Measurements from ENCODE around the gene RGSL1.

RGSL1 gene

DNA sequence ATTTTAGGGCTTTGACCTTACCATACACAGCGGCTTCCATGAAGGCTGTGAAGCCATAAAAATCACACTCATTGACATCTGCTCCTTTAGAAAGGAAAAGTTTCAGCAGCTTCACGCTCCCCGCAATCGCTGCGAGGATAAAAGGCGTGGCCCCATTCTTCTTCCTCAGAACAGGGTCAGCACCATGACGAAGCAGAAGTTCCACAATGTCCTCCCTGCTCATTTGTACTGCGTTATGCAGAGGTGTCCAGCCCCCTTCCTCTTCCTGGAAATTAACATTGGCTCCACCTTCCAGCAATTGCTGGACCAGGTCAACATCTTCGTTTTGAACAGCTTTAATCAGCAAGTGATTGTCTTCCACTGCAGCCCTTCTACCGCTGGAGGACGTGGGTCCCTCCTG, 136.4 kb downstream of the RGSL1 start:
- in situ Hi-C loops (cut with MboI; ENCODE audit: low sequenced_read_pairs): no loop called here

DNA sequence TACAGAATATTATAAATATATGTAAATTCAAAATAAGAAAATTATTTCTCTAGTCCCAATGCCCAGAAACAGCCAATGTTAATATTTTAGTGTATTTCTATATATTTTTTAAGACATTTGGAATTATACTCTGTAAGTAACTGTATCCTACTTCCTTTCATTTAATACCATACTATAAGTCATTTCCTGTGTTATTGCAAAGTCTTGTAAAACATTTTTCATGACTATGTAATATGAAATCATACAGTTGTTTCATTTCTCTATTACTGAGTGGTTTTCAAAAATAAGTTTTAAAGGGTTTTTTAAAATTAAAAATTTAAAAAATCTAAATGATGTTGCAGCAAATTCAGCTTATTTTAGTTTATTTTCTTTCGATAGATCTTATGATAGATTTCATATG, 137.1 kb downstream of the RGSL1 start:
- in situ Hi-C loops (cut with MboI; ENCODE audit: low sequenced_read_pairs): no loop called here

DNA sequence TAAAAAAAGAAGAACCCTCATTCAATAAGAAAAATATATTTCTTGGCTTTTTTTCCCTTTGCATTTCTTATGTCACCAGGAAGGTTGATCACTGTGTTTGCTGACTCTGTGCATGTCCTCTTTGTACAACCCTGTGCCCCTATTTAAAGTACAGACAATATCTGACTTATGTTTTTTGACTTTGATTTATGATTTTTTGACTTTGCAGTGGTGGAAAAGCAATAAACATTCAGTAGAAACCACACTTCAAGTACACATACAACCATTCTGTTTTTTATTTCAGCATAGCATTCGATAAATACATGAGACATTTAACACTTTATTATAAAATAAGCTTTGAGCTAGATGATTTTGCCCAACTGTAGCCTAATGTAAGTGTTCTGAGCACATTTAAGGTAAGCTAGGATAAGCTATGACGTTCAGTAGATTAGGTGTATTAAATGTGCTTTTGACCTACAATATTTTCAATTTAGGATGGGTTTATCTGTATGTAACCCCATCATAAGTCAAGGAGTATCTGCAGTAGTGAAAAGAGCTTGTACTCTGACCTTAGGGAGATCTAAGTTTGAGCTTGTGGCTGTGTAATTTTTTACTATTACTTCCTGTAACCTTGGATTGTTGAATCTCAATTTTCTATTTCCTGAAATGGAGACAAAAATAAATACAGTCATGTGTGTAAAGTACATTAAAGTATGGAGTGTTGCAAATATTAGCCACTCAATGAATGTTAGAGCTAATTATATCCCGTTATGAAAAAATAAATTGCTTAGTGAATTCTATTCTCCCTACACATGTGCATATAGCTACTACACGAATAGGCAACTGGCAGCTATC, 137.9 kb downstream of the RGSL1 start:
- in situ Hi-C loops (cut with MboI; ENCODE audit: low sequenced_read_pairs): no loop called here

DNA sequence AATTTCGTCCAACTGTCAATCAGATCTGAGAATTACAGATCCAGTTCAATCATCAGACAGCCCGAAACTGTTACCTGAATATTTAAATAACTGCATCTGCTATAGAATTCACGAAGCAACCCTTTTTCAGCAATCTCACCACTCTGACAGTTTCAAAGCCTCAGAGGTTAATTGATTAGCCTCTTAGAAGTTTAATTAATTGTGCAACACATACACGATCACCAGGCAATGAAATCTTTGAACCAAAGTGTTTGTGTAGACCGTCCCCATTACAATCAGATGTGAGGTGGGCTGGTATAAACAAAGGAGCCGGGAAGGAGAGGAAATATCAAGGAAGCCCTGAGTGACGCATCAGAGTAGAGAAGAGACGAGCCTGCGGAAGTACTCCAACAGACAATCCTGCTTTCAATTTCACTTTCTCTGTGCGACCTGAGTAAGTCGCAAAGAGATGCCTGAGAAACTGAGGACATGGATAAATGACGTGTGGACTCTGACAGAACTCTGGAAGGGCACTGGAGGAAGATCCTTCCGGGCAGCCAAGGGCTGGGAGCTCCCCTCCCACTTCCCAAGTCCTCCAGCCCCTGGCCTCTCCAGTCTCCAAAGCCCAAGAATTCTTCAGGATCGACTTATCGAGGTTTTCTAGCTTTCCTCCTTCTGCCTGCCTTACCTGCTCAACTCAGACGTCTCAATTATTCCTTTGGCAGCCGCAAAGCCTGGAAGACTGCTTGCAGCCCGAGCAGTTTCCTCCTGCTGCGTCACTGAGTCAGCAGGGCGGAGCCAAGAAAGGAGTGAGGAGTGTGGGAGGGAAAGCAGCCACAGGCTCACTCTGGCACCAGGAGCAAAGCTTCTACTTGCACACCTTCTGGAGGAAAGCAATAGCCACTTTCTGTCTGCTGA, 138.8 kb downstream of the RGSL1 start, which contains the start of gene RNASEL:
RNASEL (minus strand) TSS at position 757 of the 897 bp plus-strand sequence. CDS start 2,450 bp downstream, outside the sequence.
- in situ Hi-C loops (cut with MboI; ENCODE audit: low sequenced_read_pairs): no loop called here

DNA sequence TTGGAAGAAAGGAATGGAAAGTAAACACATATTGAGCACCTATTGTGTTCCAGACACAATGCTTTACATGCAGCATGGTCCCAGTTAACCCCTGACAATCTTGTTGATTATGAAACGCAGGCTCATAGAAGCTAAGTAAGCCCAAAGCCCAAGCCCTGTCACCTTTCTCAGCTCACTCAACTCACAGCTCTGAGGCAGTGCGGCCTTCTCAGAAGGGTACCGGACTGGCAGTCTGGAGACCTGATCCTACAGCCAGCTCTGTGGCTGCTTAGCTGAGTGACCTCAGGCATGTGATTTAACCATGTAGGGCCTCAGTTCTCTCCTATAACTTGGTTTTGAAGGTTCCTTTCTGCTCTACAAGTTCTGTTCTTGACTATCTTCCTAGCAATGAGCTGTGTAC, 139.6 kb downstream of the RGSL1 start:
- in situ Hi-C loops (cut with MboI; ENCODE audit: low sequenced_read_pairs): no loop called here

DNA sequence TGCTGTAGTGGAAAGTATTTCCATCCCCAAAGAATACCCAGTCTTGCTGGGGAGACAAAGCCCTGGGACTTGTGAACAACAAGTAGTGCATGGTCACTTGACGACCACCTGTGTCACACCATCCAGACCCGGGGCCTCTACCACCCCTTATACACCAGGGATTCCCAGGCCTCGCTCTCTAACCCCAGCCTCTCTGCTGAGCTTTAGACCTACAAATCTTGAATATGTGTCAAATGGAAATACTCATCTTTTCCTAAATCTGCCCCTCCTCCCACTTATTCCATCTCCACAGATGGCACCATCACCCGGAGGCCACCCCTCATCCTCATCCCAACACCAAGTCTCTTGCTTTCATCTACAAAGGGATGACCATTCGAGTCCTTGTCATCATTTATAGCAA, 140.0 kb downstream of the RGSL1 start:
- in situ Hi-C loops (cut with MboI; ENCODE audit: low sequenced_read_pairs): loop anchor here (10.0 kb wide), 2 partner anchors 135 to 505 kb away; partner anchors contain the start of gene RGSL1

DNA sequence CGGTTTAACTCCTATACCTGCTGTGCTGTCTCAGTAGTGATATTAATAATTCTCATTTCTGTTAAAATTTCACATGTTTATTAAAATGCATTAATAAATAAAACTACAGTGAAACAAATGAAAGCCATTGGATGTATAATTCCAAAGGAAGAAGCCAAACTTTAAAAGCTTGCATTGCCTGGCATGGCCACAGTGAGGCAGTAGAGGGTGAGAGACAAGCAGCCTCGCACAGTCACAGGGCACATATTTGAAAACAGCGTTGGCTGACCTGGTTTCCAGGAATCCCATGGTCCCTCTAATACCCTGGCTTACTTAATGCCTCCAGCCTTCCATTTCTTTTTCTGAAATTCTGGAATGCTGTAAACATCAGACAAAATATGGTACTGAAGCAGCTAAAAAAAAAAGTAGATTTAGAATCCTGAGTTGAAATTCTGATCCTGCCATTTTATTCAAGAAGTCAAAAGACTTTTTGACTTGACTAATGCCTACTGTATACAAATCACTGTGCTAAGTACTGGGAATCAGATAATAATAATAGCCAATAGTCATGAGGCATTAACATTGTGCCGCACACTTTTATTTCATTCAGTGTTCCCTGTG, 145.8 kb downstream of the RGSL1 start:
- in situ Hi-C loops (cut with MboI; ENCODE audit: low sequenced_read_pairs): loop anchor here (5.0 to 10.0 kb wide), 3 partner anchors 141 to 511 kb away; partner anchors contain the start of genes NPL and RGSL1

DNA sequence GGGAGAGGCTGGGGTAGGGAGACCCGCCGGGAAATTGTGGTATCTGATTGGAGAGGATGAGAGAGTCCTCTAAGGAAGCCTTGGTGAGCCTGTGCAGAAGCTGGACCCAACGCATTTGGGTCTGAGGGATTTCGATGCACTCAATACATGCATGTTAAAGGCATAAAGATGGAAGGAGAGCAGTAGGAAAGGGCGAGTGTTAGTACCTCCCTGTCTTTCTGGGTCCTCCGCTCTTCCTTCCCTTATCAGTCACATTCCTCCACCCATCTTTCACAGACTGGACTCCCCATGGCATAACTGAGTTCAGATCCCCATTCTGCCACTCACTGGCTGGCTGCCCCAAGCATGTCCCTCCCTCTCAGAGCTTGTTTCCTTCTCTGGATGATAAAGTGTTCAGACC, 147.0 kb downstream of the RGSL1 start:
- in situ Hi-C loops (cut with MboI; ENCODE audit: low sequenced_read_pairs): loop anchor here (5.0 to 10.0 kb wide), 3 partner anchors 142 to 512 kb away; partner anchors contain the start of genes NPL and RGSL1

DNA sequence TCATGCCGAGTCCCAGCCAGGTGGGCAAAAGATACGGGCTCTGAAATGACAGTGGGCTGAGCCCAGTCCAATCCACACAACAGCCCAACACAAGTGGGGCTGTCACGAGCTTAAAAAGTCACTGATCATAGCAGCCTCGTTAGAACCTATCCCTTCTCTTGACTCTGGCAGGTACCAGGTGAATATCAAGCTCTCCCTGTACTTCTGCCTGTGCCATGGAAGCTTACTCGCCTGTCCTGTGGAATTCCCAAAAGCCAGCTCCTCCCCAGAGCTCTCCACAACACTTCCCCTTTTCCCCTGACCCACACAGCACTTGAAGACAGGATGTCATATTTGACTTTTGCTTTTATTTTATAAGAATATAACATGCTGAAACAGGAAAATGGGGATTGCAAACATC, 148.3 kb downstream of the RGSL1 start:
- in situ Hi-C loops (cut with MboI; ENCODE audit: low sequenced_read_pairs): loop anchor here (5.0 to 10.0 kb wide), 3 partner anchors 143 to 513 kb away; partner anchors contain the start of genes NPL and RGSL1

DNA sequence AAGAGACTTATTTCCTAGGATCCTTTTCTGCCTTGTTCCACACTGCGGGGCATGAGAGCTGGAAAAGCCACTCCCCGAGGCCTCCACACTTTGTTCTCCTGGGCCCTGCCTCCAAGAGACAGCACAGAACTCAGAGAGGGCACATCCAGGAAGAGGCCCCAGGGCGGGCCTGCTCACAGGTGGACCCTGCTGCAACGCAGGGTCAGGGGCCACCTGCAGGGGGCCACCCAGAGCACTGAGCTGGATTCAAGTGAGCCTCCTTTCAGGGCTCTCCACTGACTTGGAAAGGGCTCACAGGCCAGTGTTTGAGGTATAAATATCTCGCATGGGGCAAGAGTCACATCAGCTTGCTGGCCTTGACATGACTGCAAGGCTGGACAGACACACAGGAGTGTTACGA, 149.4 kb downstream of the RGSL1 start:
- in situ Hi-C loops (cut with MboI; ENCODE audit: low sequenced_read_pairs): loop anchor here (5.0 to 10.0 kb wide), 3 partner anchors 145 to 515 kb away; partner anchors contain the start of genes NPL and RGSL1

DNA sequence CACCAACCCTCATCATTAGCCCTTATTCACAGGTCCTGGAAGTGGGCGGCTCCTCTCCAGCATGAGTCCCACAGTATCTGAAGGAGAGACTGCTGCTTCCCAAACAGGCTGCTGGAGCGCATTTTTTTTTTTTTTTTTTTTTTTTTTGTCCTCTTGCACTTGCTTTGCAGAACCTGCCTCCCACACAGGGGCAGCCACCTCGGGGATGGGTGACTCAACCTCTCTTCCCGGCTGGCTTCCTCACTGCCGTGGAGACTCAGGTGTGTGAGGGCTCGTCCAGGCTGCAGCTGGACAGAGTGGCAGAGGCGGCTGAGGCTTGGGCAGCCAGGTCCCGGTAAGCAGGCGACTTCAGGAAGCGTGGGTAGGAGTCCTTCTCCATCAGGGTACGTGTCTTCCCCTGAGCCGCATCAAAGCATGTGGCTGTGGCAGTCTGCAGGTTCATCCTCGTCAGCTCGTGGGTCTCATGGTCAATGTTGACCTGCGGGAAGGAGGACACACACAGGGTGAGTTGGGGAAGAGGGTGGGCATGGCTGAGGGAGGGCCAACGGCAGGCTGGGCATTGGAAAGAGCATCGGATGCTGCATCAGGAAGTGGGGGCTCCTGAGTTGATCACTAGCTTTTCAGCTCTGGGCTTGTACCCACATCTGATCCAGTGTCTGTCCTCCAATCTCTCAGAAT, 150.2 kb downstream of the RGSL1 start:
- in situ Hi-C loops (cut with MboI; ENCODE audit: low sequenced_read_pairs): no loop called here

DNA sequence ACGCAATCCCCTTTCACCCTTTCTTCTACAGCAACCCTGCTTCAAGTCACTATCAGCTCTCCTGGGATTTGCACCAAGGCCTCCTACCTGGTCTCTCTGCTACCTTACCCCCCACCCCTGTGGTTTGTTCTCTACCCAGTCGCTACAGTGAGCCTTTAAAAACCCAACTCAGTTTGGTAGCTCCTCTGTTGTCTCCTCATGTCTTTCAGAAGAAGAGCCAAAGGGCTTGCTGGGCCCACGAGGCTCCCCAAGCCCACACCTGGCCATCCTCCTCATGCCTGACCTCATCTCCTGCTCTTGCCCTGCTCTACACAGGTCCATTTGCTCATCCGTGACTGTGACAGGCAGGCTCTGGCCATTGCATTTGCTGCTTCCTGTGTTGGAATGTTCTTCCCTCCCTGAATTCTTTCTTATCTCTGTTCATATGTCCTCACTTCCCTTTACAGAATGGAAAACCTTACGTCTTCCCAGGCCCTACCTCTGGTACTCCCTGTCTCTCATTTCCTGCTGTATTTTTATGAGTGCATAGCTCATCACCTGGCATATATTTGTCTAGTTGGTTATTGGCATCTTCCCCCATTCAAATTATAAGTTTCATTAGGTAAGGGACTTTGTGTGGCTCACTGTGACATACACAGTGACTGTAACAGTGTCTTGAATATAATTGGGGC, 150.9 kb downstream of the RGSL1 start:
- in situ Hi-C loops (cut with MboI; ENCODE audit: low sequenced_read_pairs): no loop called here

DNA sequence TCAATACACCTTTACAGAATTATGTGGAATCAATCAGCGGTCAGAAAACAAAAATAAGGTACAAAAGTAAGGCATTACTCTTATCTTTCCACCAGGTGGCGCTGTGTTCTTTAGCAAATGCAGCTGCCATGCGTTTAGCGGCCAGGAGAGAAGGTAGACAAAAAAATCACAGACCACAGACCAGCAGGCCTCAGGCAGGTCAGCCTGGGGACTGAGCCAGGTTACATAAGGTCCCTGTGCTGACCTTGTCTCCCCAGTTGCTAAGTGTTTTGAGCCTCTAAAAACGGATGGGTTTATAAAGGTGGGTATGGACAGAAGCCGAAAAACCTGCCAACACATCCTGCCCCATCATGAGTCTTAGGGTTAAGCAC, 151.5 kb downstream of the RGSL1 start:
- in situ Hi-C loops (cut with MboI; ENCODE audit: low sequenced_read_pairs): no loop called here

DNA sequence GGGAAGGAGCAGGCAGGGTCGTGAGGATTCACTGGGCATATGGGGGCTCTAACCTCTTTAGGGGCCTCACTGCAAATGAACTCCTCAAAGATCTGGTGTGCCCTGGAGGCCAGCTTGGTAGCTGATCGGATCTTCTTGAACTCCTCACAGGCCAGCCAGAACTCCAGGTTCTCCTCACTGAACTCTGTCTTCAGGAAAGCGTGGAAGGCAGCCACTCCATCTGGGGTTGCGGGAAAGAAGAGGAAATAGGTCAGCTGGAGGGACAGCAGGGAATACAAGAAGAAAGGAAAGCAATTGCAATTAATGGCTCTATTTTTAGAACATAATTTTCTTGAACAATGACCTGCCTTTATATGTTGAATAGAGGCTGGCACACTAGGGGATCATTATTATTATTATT, 152.0 kb downstream of the RGSL1 start:
- in situ Hi-C loops (cut with MboI; ENCODE audit: low sequenced_read_pairs): no loop called here

DNA sequence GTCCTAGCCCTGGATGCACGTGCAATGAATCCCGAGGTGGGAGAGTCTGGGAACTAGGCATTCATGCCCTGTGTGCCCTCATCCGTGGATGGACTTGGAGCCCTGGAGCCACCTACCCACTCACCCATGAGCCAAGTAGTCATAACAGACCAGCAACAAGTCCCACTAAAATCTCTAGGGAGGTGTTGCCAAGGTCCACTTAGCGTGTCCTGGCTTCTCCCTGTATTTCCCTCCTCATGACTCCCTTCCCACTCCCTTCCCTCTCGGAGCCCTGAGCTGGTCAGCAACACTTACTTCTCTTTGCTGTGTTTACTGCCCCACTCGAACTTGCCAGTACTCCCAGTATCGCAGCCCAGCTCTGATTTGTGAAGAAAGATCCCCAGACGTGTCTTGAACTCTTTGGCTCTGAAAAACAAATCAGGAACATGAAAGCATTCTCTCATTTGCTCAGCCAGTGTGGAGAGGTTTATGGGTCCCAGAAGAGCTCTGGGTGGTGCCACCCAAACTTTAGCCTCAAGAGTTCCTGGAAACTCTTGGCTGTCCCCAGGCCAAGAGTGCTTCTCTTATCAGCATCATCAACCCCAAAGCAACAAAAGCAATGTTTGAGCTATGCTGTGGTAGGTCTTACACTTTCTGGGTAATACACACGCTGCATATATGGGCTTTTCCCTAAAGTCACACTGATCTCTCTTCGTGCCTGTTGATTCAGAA, 153.1 kb downstream of the RGSL1 start:
- in situ Hi-C loops (cut with MboI; ENCODE audit: low sequenced_read_pairs): no loop called here

DNA sequence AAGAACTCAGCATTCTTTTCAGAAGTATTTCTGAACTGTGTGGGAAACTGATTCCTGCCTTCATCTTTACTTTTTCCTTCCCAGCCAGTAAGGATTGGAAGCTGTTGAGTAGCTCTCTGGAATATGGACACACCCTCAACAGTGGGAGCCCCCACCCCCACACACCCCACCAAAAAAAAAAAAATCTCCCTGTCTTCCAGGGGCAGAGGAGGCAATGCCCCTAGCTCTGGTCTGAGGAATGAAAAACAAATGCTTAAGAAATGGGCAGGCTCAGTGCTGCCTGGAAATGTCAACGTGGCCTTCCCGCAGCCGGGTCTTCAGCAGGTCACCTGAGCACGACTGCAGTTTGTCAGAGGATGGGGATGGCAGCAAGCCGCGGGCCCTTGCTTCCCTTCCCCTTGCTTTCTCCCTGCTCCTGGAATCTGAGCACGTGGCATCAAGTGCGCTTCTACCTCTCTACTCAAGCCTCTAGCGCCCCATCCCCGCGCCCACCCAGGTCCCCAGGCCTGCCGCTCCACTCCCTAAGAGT, 153.8 kb downstream of the RGSL1 start:
- in situ Hi-C loops (cut with MboI; ENCODE audit: low sequenced_read_pairs): no loop called here

DNA sequence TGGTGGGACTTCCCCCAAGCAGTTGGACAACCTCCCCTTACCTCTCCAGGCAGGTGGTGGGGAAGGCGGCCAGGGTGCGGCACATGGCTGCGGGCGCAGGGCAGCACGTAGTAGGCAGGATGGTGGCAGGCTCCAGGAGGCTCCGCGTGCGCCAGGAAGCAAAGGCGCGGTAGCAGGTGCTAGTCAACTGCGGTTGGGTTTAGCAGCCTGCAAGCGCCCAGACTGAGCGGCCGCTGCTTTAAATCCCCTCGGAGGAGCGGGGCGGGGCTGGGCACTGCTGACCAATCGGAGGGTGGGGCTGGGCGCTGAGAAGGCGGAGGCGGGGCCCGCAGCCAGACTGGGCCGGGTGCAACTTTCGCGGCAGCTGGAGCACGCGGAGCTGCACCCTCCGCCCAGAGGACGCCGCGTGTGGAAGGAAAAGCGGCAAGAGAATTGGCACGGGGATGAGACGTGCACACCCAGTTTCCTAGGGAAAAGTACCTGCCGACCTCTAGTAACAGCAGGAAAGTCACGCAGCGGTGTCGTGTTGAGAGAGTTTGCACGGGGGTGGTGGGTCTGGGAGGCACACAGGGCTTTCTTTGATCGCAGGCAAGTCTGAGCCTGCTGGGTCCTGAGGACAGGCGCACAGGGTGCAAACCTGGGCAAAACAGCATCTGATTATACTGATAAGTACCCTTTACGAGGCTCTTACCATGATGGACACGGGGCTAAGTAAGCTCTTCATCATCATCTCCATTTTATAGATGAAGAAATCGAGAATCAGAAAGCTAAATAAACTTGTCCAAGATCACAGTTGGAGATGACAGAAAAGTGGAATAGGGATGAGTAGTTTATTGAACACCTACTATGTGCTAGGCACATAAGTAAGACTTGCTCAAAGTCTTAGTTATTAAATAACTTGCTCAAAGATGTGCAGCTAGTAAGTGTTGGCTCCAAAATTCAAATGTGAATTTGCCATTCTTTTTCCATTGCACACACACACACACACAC, 154.5 kb downstream of the RGSL1 start, which contains the start of gene RGS16:
RGS16 (minus strand) TSS at position 215 of the 990 bp plus-strand sequence; CDS start at position 85, 130 bp downstream.
- in situ Hi-C loops (cut with MboI; ENCODE audit: low sequenced_read_pairs): no loop called here

DNA sequence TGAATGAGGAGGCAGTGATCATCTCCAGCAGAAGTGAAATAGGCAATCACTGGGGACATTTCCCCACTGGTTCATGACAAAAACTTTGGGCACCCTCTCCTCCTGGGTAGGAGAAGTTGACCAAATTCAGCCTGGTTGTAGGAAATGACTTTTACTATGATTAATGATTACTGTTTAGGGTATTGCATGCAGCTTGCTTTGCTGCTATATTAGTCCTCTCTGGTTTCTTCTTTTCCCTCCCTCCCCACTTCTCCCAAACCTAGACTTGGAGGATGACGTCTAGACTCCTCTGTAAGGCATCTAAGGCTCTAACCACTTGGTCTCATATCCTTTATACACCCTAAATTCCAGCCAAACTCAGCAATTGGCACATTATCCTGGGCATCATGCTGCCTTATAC, 157.6 kb downstream of the RGSL1 start:
- in situ Hi-C loops (cut with MboI; ENCODE audit: low sequenced_read_pairs): no loop called here

Data from HL-60/S4 treated with retinoic acid at 250 ng/mL for 4 days and 3 days (cell line).